Karpas-422 (cell line): ENCODE results near the gene CATSPER1. TPM values are rescaled to one million over a fixed set of nuclear protein-coding genes. Genes with fewer than 3 reads are reported as not detected.
"Not testable (repeated sequence)": the region's sequence is repeated elsewhere in the genome, so short reads cannot be mapped to it uniquely, and the experiment has no call there.

Source experiments
- DNase-seq: peaks from one replicate; pipeline ENCODE4 v3.0.0-alpha.2; 2015
- H2AFZ ChIP-seq: fragments of 200-600 bp; sonication (generic); 2 replicates; pipeline ENCODE4 v1.6.1; 2014; ENCODE audit warnings: antibody characterized with exemption, low read length, mixed read lengths
- H3K27ac ChIP-seq: fragments of 200-600 bp; sonication (generic); 2 replicates; pipeline ENCODE4 v1.5.1; 2014; ENCODE audit warnings: mild to moderate bottlenecking, low read length, moderate library complexity
- H3K27me3 ChIP-seq: fragments of 200-600 bp; sonication (generic); 2 replicates; pipeline ENCODE4 v1.6.1; 2014; ENCODE audit warnings: low read length, mixed read lengths
- H3K36me3 ChIP-seq: fragments of 200-600 bp; sonication (generic); 2 replicates; pipeline ENCODE4 v1.6.1; 2014; ENCODE audit warnings: low read length, mixed read lengths; ENCODE audit not compliant: insufficient read depth
- H3K4me1 ChIP-seq: fragments of 200-600 bp; sonication (generic); 2 replicates; pipeline ENCODE4 v1.6.1; 2014; ENCODE audit warnings: mild to moderate bottlenecking, low read length, mixed read lengths
- H3K4me2 ChIP-seq: fragments of 200-600 bp; sonication (generic); 2 replicates; pipeline ENCODE4 v1.6.1; 2014; ENCODE audit warnings: low read length, low read depth, mild to moderate bottlenecking; ENCODE audit not compliant: poor library complexity, severe bottlenecking
- H3K4me3 ChIP-seq: fragments of 200-600 bp; sonication (generic); 2 replicates; pipeline ENCODE4 v1.5.1; 2014; ENCODE audit warnings: mild to moderate bottlenecking, antibody characterized with exemption, low read length, mixed read lengths
- H3K79me2 ChIP-seq: fragments of 200-600 bp; sonication (generic); 2 replicates; pipeline ENCODE4 v1.6.1; 2014; ENCODE audit warnings: mild to moderate bottlenecking, low read length, mixed read lengths
- H3K9ac ChIP-seq: fragments of 200-600 bp; sonication (generic); 2 replicates; pipeline ENCODE4 v1.6.0; 2014; ENCODE audit warnings: low read length
- H3K9me2 ChIP-seq: fragments of 200-600 bp; sonication (generic), shearing (Covaris generic); replicated peaks from 2 replicates; pipeline ENCODE4 v1.6.0; 2014; ENCODE audit warnings: mild to moderate bottlenecking, low read length, moderate library complexity; ENCODE audit not compliant: insufficient read depth
- H3K9me3 ChIP-seq: fragments of 300-700, 200-600 bp; sonication (generic); 2 replicates; pipeline ENCODE4 v1.6.1; 2014; ENCODE audit warnings: low read length, mixed read lengths
- H4K20me1 ChIP-seq: fragments of 200-600 bp; sonication (generic); 2 replicates; pipeline ENCODE4 v1.6.1; 2014; ENCODE audit warnings: mild to moderate bottlenecking, antibody characterized with exemption, low read length, low read depth; ENCODE audit not compliant: insufficient read depth
- total RNA-seq: library from RNA; depleted of rRNA; stranded (reverse); fragments of >200 nt; shearing (Covaris generic); gene quantifications from 2 replicates; pipeline ENCODE4 v1.2.3, GENCODE V29; 2014; ENCODE audit warnings: low replicate concordance

The CATSPER1 gene
- total RNA-seq, 1 experiment from 2014 or later, result not detected

GRCh38 chr11:66039765-66040164 is 13.5 kb upstream of the CATSPER1 start:
- Histone ChIP-seq H3K9me3 (no peaks in the 10 kb centered on the region), H3K4me3 (no peak overlapping the region), H2AFZ (no peak overlapping the region), H3K27ac (no peak overlapping the region), H3K9me2 (no peaks in the 10 kb centered on the region), H3K36me3 (no peaks in the 10 kb centered on the region), H3K4me2 (no peak overlapping the region), H3K79me2 (no peaks in the 10 kb centered on the region), H4K20me1 (no peaks in the 10 kb centered on the region), H3K27me3 (no peaks in the 10 kb centered on the region), H3K4me1 (peaks cover 7% of the 10 kb centered on the region), H3K9ac (no peak overlapping the region)
- no peak for DNase-seq

- H3K9me2 ChIP-seq, result no peaks in the 10 kb centered on the region
- no peak overlapping the region for H3K9ac ChIP-seq
- H2AFZ ChIP-seq, result no peak overlapping the region
- H3K9me3 ChIP-seq, result no peaks in the 10 kb centered on the region
- H4K20me1 ChIP-seq, result no peaks in the 10 kb centered on the region
- DNase-seq, result no peak
- no peaks in the 10 kb centered on the region for H3K79me2 ChIP-seq
- no peaks in the 10 kb centered on the region for H3K4me1 ChIP-seq
- H3K4me2 ChIP-seq, result no peak overlapping the region
- no peak overlapping the region for H3K4me3 ChIP-seq
- no peaks in the 10 kb centered on the region for H3K36me3 ChIP-seq
- H3K27ac ChIP-seq, result no peak overlapping the region
- no peaks in the 10 kb centered on the region for H3K27me3 ChIP-seq
Measured at GRCh38 chr11:66037327-66037726, 11.0 kb upstream of the CATSPER1 start.

- DNase-seq, result no peak
- no peaks in the 10 kb centered on the region for H3K36me3 ChIP-seq
- no peaks in the 10 kb centered on the region for H4K20me1 ChIP-seq
- no peaks in the 10 kb centered on the region for H3K9me3 ChIP-seq
- H3K9me2 ChIP-seq, result no peaks in the 10 kb centered on the region
- no peak overlapping the region for H2AFZ ChIP-seq
- no peak overlapping the region for H3K27ac ChIP-seq
- no peaks in the 10 kb centered on the region for H3K79me2 ChIP-seq
- no peak overlapping the region for H3K9ac ChIP-seq
- H3K4me1 ChIP-seq, result no peaks in the 10 kb centered on the region
- H3K27me3 ChIP-seq, result no peaks in the 10 kb centered on the region
- no peak overlapping the region for H3K4me2 ChIP-seq
- H3K4me3 ChIP-seq, result no peak overlapping the region
Measured at GRCh38 chr11:66036334-66036710, 10.0 kb upstream of the CATSPER1 start.

GRCh38 chr11:66035653-66036333 is 9.5 kb upstream of the CATSPER1 start:
- no peaks in the 10 kb centered on the region for H3K36me3 ChIP-seq
- no peaks in the 10 kb centered on the region for H3K27me3 ChIP-seq
- H3K4me1 ChIP-seq, result no peaks in the 10 kb centered on the region
- H3K79me2 ChIP-seq, result no peaks in the 10 kb centered on the region
- H3K27ac ChIP-seq, result no peak overlapping the region
- no peak overlapping the region for H3K9ac ChIP-seq
- H4K20me1 ChIP-seq, result no peaks in the 10 kb centered on the region
- no peak overlapping the region for H3K4me2 ChIP-seq
- no peak for DNase-seq
- no peak overlapping the region for H3K4me3 ChIP-seq
- no peaks in the 10 kb centered on the region for H3K9me3 ChIP-seq
- H3K9me2 ChIP-seq, result no peaks in the 10 kb centered on the region
- no peak overlapping the region for H2AFZ ChIP-seq

GRCh38 chr11:66032957-66033735 is 6.9 kb upstream of the CATSPER1 start:
- Histone ChIP-seq H3K27ac (no peak overlapping the region), H3K4me2 (no peak overlapping the region), H3K27me3 (no peaks in the 10 kb centered on the region), H3K36me3 (no peaks in the 10 kb centered on the region), H3K79me2 (no peaks in the 10 kb centered on the region), H3K4me1 (no peaks in the 10 kb centered on the region), H4K20me1 (no peaks in the 10 kb centered on the region), H2AFZ (no peak overlapping the region), H3K9me3 (no peaks in the 10 kb centered on the region), H3K9me2 (no peaks in the 10 kb centered on the region), H3K9ac (no peak overlapping the region), H3K4me3 (no peak overlapping the region)
- DNase-seq, result no peak

GRCh38 chr11:66023186-66023440 is 3.2 kb downstream of the CATSPER1 start:
- H3K4me2 ChIP-seq, H2AFZ ChIP-seq: not testable (repeated sequence)

GRCh38 chr11:66022401-66023185 is 3.7 kb downstream of the CATSPER1 start:
- H3K79me2 ChIP-seq, result no peaks in the 10 kb centered on the region
- H3K27ac ChIP-seq, result no peak overlapping the region
- H3K36me3 ChIP-seq, result no peaks in the 10 kb centered on the region
- peak; percentile 91 for DNase-seq
- no peak overlapping the region for H2AFZ ChIP-seq
- peak overlapping the region; percentile 13 for H3K4me2 ChIP-seq
- no peak overlapping the region for H3K4me3 ChIP-seq
- no peaks in the 10 kb centered on the region for H3K9me2 ChIP-seq
- no peaks in the 10 kb centered on the region for H3K4me1 ChIP-seq
- H3K9me3 ChIP-seq, result no peaks in the 10 kb centered on the region
- H4K20me1 ChIP-seq, result no peaks in the 10 kb centered on the region
- H3K9ac ChIP-seq, result no peak overlapping the region
- no peaks in the 10 kb centered on the region for H3K27me3 ChIP-seq

More at GRCh38 chr11:66023186-66023440, 3.2 kb downstream of the CATSPER1 start:
- H3K27me3 ChIP-seq, H4K20me1 ChIP-seq, H3K9ac ChIP-seq, H3K9me3 ChIP-seq, H3K4me3 ChIP-seq, H3K27ac ChIP-seq, H3K9me2 ChIP-seq, DNase-seq, H3K79me2 ChIP-seq, H3K36me3 ChIP-seq, H3K4me1 ChIP-seq: not testable (repeated sequence)

GRCh38 chr11:66020618-66021357 is 5.5 kb downstream of the CATSPER1 start:
- Histone ChIP-seq H3K27me3 (no peaks in the 10 kb centered on the region), H3K9ac (no peak overlapping the region), H3K9me2 (no peaks in the 10 kb centered on the region), H3K36me3 (no peaks in the 10 kb centered on the region), H3K79me2 (no peaks in the 10 kb centered on the region), H3K4me1 (no peaks in the 10 kb centered on the region), H3K27ac (no peak overlapping the region), H3K4me2 (no peak overlapping the region), H3K4me3 (no peak overlapping the region), H2AFZ (no peak overlapping the region), H4K20me1 (no peaks in the 10 kb centered on the region), H3K9me3 (no peaks in the 10 kb centered on the region)
- no peak for DNase-seq
